GM21381 (cell line): ENCODE measurements around the gene MACROD2.

Experiments
- ATAC-seq: cut with Tn5 transposase; IDR thresholded peaks from one replicate; pipeline ENCODE4 v1.9.1; 2021; ENCODE audit warnings: mild to moderate bottlenecking, moderate library complexity; ENCODE audit not compliant: unreplicated experiment

Gene MACROD2

GRCh38 chr20:14332866-14333265 is 337.6 kb downstream of the MACROD2 start:
- ATAC-seq: no peak

GRCh38 chr20:14333721-14334120 is 338.4 kb downstream of the MACROD2 start:
- no peak for ATAC-seq

- no peak for ATAC-seq
Measured at GRCh38 chr20:14334306-14334930, 339.1 kb downstream of the MACROD2 start.

GRCh38 chr20:14335052-14335451 is 339.7 kb downstream of the MACROD2 start:
- no peak for ATAC-seq

- ATAC-seq: no peak
Measured at GRCh38 chr20:14336686-14337085, 341.4 kb downstream of the MACROD2 start.

GRCh38 chr20:14337400-14338171 is 342.3 kb downstream of the MACROD2 start, which contains the start of gene FLRT3:
TSS of gene FLRT3 (minus strand) at chr20:14337612. CDS start at chr20:14327506, 10,106 bp downstream.
- ATAC-seq: peak; percentile 99

- no peak for ATAC-seq
Measured at GRCh38 chr20:14341801-14342200, 346.5 kb downstream of the MACROD2 start.

- ATAC-seq: no peak
Measured at GRCh38 chr20:14342918-14343317, 347.6 kb downstream of the MACROD2 start.

- ATAC-seq: no peak
Measured at GRCh38 chr20:14343491-14344065, 348.3 kb downstream of the MACROD2 start.

- ATAC-seq: no peak
Measured at GRCh38 chr20:14344746-14345145, 349.4 kb downstream of the MACROD2 start.

GRCh38 chr20:14355791-14356190 is 360.5 kb downstream of the MACROD2 start:
- no peak for ATAC-seq

GRCh38 chr20:14360416-14360815 is 365.1 kb downstream of the MACROD2 start:
- no peak for ATAC-seq

GRCh38 chr20:14361509-14362345 is 366.4 kb downstream of the MACROD2 start:
- no peak for ATAC-seq

- ATAC-seq: no peak
Measured at GRCh38 chr20:14374196-14374595, 378.9 kb downstream of the MACROD2 start.

- ATAC-seq: no peak
Measured at GRCh38 chr20:14375416-14375985, 380.2 kb downstream of the MACROD2 start.

GRCh38 chr20:14378326-14378725 is 383.0 kb downstream of the MACROD2 start:
- ATAC-seq: no peak

GRCh38 chr20:14383335-14383734 is 388.0 kb downstream of the MACROD2 start:
- no peak for ATAC-seq

- no peak for ATAC-seq
Measured at GRCh38 chr20:14384416-14385175, 389.3 kb downstream of the MACROD2 start.

- ATAC-seq: no peak
Measured at GRCh38 chr20:14385176-14385740, 389.9 kb downstream of the MACROD2 start.

GRCh38 chr20:14386726-14387125 is 391.4 kb downstream of the MACROD2 start:
- no peak for ATAC-seq
